Activated CD8-positive, alpha-beta T cell treated with anti-CD3 and anti-CD28 coated beads for 36 hours (primary cell): Measurements from ENCODE around the gene AGAP1. TPM values are rescaled to one million over a fixed set of nuclear protein-coding genes. Genes with fewer than 3 reads are reported as not detected.

Source experiments
- ATAC-seq: fragments of 200-7000 bp; cut with Tn5 transposase; one replicate; pipeline ENCODE4 v1.10.0; 2021; ENCODE audit warnings: mild to moderate bottlenecking, moderate library complexity
- CTCF ChIA-PET: fragments of 350-600 bp; sonication (Branson Sonifier 250); formaldehyde crosslinking; loops from one replicate; lab custom pipeline; 2021; ENCODE audit warnings: antibody characterized with exemption; lab: Charles Lee
- POLR2A ChIA-PET: fragments of 350-600 bp; sonication (Branson Sonifier 250); formaldehyde crosslinking; loops from one replicate; lab custom pipeline; 2021; ENCODE audit warnings: antibody characterized with exemption; lab: Charles Lee
- DNase-seq: peaks from one replicate; pipeline ENCODE4 v3.0.0-alpha.2; 2020
- H3K27ac Mint-ChIP-seq: one replicate; pipeline ENCODE4 v1.8.0; 2021; ENCODE audit warnings: mild to moderate bottlenecking, mixed read lengths
- H3K27me3 Mint-ChIP-seq: one replicate; pipeline ENCODE4 v1.8.0; 2021; ENCODE audit warnings: mixed read lengths
- H3K36me3 Mint-ChIP-seq: one replicate; pipeline ENCODE4 v1.8.0; 2021; ENCODE audit warnings: low read depth, mixed read lengths
- H3K4me1 Mint-ChIP-seq: one replicate; pipeline ENCODE4 v1.8.0; 2021; ENCODE audit warnings: low read depth, mixed read lengths
- H3K4me3 Mint-ChIP-seq: one replicate; pipeline ENCODE4 v1.8.0; 2021; ENCODE audit warnings: mild to moderate bottlenecking, moderate library complexity, mixed read lengths
- H3K9me3 Mint-ChIP-seq: one replicate; pipeline ENCODE4 v1.8.0; 2021; ENCODE audit warnings: mixed read lengths
- intact Hi-C: fragments of 100-400 bp; cut with micrococcal nuclease; formaldehyde crosslinking; loops from one replicate; pipeline ENCODE4 v1.10.0; 2022
- total RNA-seq, 2 experiments: library from RNA; stranded (reverse); gene quantifications; one replicate each; pipeline ENCODE4 v1.2.3, GENCODE V29; 2021
- TF ChIP-seq, protein P1 (sequence below): fragments of 200-600 bp; IDR thresholded peaks from one replicate; pipeline ENCODE4 v1.8.0; 2022; ENCODE audit warnings: antibody characterized with exemption, mild to moderate bottlenecking

Gene AGAP1
- total RNA-seq, 2 experiments from 2014 or later: 2.5 to 2.9 TPM

- DNase-seq (no peak), ATAC-seq (no peak)
- TF ChIP-seq, protein P1, sequence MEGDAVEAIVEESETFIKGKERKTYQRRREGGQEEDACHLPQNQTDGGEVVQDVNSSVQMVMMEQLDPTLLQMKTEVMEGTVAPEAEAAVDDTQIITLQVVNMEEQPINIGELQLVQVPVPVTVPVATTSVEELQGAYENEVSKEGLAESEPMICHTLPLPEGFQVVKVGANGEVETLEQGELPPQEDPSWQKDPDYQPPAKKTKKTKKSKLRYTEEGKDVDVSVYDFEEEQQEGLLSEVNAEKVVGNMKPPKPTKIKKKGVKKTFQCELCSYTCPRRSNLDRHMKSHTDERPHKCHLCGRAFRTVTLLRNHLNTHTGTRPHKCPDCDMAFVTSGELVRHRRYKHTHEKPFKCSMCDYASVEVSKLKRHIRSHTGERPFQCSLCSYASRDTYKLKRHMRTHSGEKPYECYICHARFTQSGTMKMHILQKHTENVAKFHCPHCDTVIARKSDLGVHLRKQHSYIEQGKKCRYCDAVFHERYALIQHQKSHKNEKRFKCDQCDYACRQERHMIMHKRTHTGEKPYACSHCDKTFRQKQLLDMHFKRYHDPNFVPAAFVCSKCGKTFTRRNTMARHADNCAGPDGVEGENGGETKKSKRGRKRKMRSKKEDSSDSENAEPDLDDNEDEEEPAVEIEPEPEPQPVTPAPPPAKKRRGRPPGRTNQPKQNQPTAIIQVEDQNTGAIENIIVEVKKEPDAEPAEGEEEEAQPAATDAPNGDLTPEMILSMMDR: no peak
- no peaks in the 10 kb centered on the region for H3K36me3 Mint-ChIP-seq
- peaks cover 65% of the 10 kb centered on the region for H3K27me3 Mint-ChIP-seq
- ChIA-PET POLR2A (no interaction called here), CTCF (interaction anchor here (0.7 to 5.0 kb wide), 7 partner anchors 10 to 430 kb away, joined by 3 to 49 read pairs (median 7); partner anchors contain the start of gene GBX2)
- H3K4me3 Mint-ChIP-seq: no peak overlapping the region
- peaks cover 1% of the 10 kb centered on the region for H3K9me3 Mint-ChIP-seq
- intact Hi-C loops: no loop called here
- no peak overlapping the region for H3K27ac Mint-ChIP-seq
- peaks cover 3% of the 10 kb centered on the region for H3K4me1 Mint-ChIP-seq
These were observed 685.0 kb downstream of the AGAP1 start for GRCh38 chr2:236178890-236179235.

DNA sequence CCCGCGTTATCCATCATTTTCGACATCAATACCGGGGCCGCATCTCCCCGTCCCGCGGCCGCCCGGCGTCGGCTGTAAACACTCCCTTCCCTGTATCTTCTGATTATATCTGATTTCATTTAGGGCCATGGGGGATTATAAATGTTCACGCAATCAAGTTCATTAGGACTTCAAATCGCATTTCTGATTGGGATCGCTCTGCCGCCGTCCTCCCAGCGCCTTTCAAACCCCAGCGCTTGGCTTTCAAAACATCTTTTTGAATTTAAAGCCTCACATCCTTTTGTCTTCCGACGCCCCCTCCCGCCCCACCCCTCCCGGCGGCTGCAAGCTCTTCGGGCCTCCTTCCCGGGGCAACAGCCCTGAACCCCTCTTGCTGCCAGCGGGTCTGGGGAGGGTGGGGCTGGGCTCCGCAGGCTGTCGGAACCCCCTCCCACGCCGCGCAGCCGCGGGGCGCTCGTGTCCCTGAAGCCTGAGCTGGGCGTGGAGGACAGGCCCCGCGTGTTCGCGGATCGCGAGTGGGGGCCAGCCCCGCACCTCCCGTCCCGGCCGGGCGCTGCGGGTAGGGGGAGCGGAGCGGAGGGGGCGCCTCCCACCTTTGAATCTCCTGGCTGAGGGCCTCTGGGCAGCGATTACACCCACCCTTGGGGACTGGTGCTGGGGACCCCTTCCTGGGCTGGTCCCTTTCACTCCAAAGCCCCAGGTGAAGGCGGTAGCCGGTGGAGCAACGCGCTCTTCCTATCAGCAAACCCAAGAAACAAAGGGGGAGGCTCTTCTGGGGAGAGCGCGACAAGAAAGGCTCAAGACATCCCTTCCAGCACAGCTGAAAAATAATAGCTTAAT is 685.6 kb downstream of the AGAP1 start:
- Mint-ChIP-seq H3K36me3 (no peaks in the 10 kb centered on the region), H3K4me1 (peaks cover 3% of the 10 kb centered on the region), H3K9me3 (peaks cover 1% of the 10 kb centered on the region), H3K27me3 (peaks cover 62% of the 10 kb centered on the region), H3K4me3 (no peak overlapping the region), H3K27ac (no peak overlapping the region)
- CTCF ChIA-PET: interaction anchor here (0.7 to 5.0 kb wide), 8 partner anchors 9 to 413 kb away, joined by 3 to 49 read pairs (median 3); no protein-coding TSS in a partner anchor
- intact Hi-C loops: loop anchor here (2.0 to 10.0 kb wide), 2 partner anchors 245 to 401 kb away; no protein-coding TSS in a partner anchor
- DNase-seq: no peak
- no peak for ATAC-seq
- POLR2A ChIA-PET: no interaction called here
- TF ChIP-seq, protein P1: no peak

- H3K36me3 Mint-ChIP-seq: no peaks in the 10 kb centered on the region
- no peak overlapping the region for H3K27ac Mint-ChIP-seq
- peaks cover 61% of the 10 kb centered on the region for H3K27me3 Mint-ChIP-seq
- H3K4me1 Mint-ChIP-seq: peaks cover 3% of the 10 kb centered on the region
- intact Hi-C loops: loop anchor here (2.0 to 10.0 kb wide), 2 partner anchors 245 to 401 kb away; no protein-coding TSS in a partner anchor
- POLR2A ChIA-PET: no interaction called here
- H3K9me3 Mint-ChIP-seq: peaks cover 1% of the 10 kb centered on the region
- H3K4me3 Mint-ChIP-seq: no peak overlapping the region
- CTCF ChIA-PET: interaction anchor here (0.7 to 5.0 kb wide), 14 partner anchors 10 to 414 kb away, joined by 3 to 49 read pairs (median 3); no protein-coding TSS in a partner anchor
- TF ChIP-seq, protein P1: no peak
- DNase-seq (no peak), ATAC-seq (no peak)
These were observed 686.4 kb downstream of the AGAP1 start for GRCh38 chr2:236180076-236180816.

DNA sequence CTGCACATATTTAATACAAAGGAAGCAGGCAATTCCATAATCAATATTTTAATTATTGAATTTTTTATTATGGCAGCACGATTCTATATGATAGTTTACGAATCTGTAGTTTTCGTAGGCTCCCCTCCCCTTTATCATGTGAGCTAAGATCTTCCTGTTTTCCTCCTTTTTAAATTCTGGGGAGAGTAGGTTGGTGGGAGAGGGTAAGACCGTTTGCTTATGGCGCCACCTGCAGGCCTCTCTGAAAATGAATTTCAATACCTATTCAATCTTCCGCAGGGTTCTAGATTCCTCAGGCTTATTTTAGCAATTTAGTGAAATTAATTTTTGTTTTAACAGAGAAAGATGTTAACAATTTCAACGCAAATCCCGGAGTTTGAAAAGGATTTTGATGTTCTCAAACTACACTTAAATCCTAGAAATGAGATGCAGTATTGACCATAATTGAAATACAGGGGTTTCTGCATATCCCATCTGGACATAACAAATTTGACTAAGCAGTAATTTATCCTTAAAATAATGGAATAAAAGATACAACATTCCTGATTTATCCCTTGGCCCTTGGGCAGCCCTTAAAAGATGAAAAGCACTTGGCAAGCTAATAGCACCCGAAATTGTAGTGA is 687.1 kb downstream of the AGAP1 start:
- Mint-ChIP-seq H3K4me1 (peaks cover 3% of the 10 kb centered on the region), H3K27ac (no peak overlapping the region), H3K27me3 (peaks cover 61% of the 10 kb centered on the region), H3K9me3 (peaks cover 1% of the 10 kb centered on the region), H3K36me3 (no peaks in the 10 kb centered on the region), H3K4me3 (no peak overlapping the region)
- ATAC-seq: no peak
- intact Hi-C loops: loop anchor here (2.0 to 10.0 kb wide), 2 partner anchors 246 to 402 kb away; no protein-coding TSS in a partner anchor
- ChIA-PET POLR2A (no interaction called here), CTCF (interaction anchor here (0.6 to 5.0 kb wide), 15 partner anchors 10 to 415 kb away, joined by 3 to 49 read pairs (median 3); no protein-coding TSS in a partner anchor)
- TF ChIP-seq, protein P1: peak; percentile 94
- DNase-seq: peak; percentile 65
